Prostate gland (tissue), 2 donors: ENCODE data around the gene LRPPRC. TPM values are rescaled to one million over a fixed set of nuclear protein-coding genes. Genes with fewer than 3 reads are reported as not detected.

ENCODE experiments used
- DNase-seq: peaks from one replicate; pipeline ENCODE4 v3.0.0-alpha.2; 2019; ENCODE audit warnings: low spot score
- H3K27ac ChIP-seq, 2 donors: fragments of 200-600 bp; sonication (generic); 2 replicates each; pipeline ENCODE4 v1.5.1; 2017 to 2019
- H3K27me3 ChIP-seq: fragments of 200-600 bp; sonication (generic); replicated peaks from 2 replicates; pipeline ENCODE4 v1.5.1; 2019; ENCODE audit not compliant: insufficient read depth
- H3K36me3 ChIP-seq, 2 donors: fragments of 200-600 bp; sonication (generic); 1 replicate in 1 of 2; 2 replicates in 1 of 2; pipeline versions ENCODE4 v1.5.1 to v1.8.1; 2017 to 2019
- H3K4me1 ChIP-seq: fragments of 200-600 bp; sonication (generic); replicated peaks from 2 replicates; pipeline ENCODE4 v1.5.1; 2019
- H3K4me3 ChIP-seq, 2 donors: fragments of 200-600 bp; sonication (generic); 2 replicates each; pipeline ENCODE4 v1.5.1; 2017 to 2019
- H3K9me3 ChIP-seq: fragments of 200-600 bp; sonication (generic); 2 replicates; pipeline ENCODE4 v1.5.1; 2017
- POLR2A ChIP-seq: fragments of 450-650 bp; IDR thresholded peaks from one replicate; pipeline ENCODE4 v1.6.1; 2016; ENCODE audit warnings: antibody characterized with exemption, mild to moderate bottlenecking
- POLR2AphosphoS5 ChIP-seq: sonication (generic); formaldehyde crosslinking; IDR thresholded peaks from one replicate; pipeline ENCODE4 v1.6.1; 2017; ENCODE audit warnings: antibody characterized with exemption
- WGBS: methylation state at CpG from one replicate; pipeline ENCODE4 v1.1.5; 2018; 5-methylcytosine and 5-hydroxymethylcytosine counted together
- intact Hi-C: fragments of 100-400 bp; cut with DNase I; formaldehyde crosslinking; loops from one replicate; pipeline ENCODE4 v1.14.2; 2022
- total RNA-seq, 2 donors: library from RNA; depleted of rRNA; stranded (reverse); fragments of >200 nt; gene quantifications; one replicate each; pipeline ENCODE4 v1.1.0, GENCODE V29; 2016
- TF ChIP-seq, protein P1 (sequence below), 4 experiments: fragments of 200-600 bp in 2 of 4; fragments of 450-650 bp in 2 of 4; sonication (generic) in 2 of 4; IDR thresholded peaks; 1 replicate in 3 of 4; 2 replicates in 1 of 4; pipeline ENCODE4 v1.5.1; 2016 to 2019; ENCODE audit warnings: antibody characterized with exemption in 4 of 4, mild to moderate bottlenecking in 2 of 4, moderate library complexity in 2 of 4

The LRPPRC gene
- total RNA-seq, 2 donors from 2014 or later, result 49.3 to 82.3 TPM

DNA sequence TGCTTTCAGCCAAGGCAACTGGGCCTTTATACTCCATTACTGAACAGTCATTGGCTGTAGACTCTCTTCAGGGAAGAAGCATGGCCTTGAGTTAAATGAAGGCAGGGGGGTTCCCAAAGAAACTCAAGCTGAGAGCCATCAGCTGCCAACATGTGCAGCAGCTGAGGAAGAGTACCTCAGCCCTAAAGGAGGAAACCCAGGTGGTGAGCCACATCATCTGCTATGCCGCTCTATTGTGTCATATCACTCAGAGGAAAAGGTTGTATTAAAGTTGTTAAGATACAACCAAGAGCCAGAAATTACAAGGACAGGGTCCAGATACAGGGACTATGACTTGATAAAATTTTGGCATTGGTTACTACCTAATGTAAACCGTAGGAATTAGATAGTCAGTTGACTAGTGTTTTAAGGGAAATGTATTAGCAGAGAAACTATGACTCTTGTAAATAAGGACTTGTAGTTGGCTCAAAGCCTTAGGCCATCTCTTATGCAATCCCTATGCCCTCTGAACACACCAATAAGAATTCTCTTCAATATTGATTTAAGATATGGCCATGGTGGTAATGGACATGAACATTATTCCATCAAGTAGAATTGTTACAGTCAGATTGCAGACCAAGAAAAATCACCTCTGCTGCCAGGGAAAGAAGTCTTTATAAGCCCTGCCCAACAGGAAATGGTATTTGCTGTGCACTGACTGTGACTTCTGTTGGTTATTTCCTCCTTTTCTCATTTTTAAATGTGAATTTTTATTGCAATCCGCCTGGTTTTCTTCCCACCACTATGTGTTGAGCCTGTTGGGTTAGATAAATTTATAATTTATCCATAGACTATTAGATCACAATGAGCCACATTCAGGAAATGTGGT is 9.2 kb upstream of the LRPPRC start:
- Histone ChIP-seq H3K4me3 (no peak overlapping the region), H3K27ac (no peak overlapping the region), H3K4me1 (no peaks in the 10 kb centered on the region), H3K9me3 (no peaks in the 10 kb centered on the region), H3K36me3 (no peaks in the 10 kb centered on the region), H3K27me3 (no peaks in the 10 kb centered on the region)
- no peak for DNase-seq
- intact Hi-C loops, result no loop called here
- WGBS, result 70% methylated on average over 3 of the region's 3 CpGs
- no peak for TF ChIP-seq POLR2A
- TF ChIP-seq POLR2AphosphoS5, result no peak
- TF ChIP-seq, protein P1, sequence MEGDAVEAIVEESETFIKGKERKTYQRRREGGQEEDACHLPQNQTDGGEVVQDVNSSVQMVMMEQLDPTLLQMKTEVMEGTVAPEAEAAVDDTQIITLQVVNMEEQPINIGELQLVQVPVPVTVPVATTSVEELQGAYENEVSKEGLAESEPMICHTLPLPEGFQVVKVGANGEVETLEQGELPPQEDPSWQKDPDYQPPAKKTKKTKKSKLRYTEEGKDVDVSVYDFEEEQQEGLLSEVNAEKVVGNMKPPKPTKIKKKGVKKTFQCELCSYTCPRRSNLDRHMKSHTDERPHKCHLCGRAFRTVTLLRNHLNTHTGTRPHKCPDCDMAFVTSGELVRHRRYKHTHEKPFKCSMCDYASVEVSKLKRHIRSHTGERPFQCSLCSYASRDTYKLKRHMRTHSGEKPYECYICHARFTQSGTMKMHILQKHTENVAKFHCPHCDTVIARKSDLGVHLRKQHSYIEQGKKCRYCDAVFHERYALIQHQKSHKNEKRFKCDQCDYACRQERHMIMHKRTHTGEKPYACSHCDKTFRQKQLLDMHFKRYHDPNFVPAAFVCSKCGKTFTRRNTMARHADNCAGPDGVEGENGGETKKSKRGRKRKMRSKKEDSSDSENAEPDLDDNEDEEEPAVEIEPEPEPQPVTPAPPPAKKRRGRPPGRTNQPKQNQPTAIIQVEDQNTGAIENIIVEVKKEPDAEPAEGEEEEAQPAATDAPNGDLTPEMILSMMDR (IDR thresholded peaks at IDR 0.05), result no peak

DNA sequence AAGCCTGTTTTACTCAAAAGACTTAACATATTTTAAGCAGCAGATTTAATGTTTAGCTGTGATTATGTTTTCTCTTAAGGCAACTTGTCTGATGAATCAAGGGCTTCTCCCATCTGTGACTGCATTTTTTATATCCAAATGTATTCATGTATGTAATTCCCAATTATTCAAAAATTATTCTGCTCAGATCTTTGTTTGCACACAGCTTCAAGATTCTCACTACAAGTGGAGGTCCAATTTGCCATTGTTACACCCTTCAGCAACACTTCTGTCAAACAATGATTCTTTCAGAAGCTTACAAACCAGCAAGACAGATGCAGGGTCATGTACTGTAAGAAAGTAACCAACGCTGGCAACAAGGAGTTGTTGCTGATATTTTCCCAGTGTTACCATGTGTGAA is 5.9 kb upstream of the LRPPRC start:
- Histone ChIP-seq H3K36me3 (no peaks in the 10 kb centered on the region), H3K9me3 (no peaks in the 10 kb centered on the region), H3K4me3 (no peak overlapping the region), H3K27ac (no peak overlapping the region), H3K27me3 (no peaks in the 10 kb centered on the region), H3K4me1 (no peaks in the 10 kb centered on the region)
- intact Hi-C loops, result no loop called here
- 76% methylated on average over 1 of the region's 1 CpG for WGBS
- TF ChIP-seq POLR2A (no peak), POLR2AphosphoS5 (no peak)
- TF ChIP-seq, protein P1 (IDR thresholded peaks at IDR 0.05), result no peak
- no peak for DNase-seq

DNA sequence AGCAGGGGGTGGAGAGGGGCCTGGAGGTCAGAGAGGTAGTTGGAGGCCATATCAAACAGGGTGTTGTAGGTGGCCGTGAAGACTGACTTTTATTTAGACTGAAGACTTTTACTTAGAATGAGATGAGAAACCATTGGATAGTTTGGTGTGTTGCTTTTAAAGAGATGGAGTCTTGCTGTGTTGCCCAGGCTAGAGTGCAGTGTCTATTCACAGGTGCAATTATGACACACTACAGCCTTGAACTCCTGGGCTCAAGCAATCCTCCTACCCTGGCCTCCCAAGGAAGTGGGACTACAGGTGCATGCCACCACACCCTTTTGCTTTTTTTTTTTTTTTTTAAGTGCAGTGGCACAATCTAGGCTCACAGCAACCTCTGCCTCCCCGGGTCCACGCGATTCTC is 2.5 kb upstream of the LRPPRC start:
- H3K27me3 ChIP-seq, result no peaks in the 10 kb centered on the region
- no peak for TF ChIP-seq POLR2AphosphoS5
- TF ChIP-seq, protein P1 (IDR thresholded peaks at IDR 0.05), result no peak
- no peak for TF ChIP-seq POLR2A
- WGBS, result 85% methylated on average over 4 of the region's 4 CpGs
- no peak for DNase-seq
- intact Hi-C loops, result no loop called here
- H3K4me3 ChIP-seq, result no peak overlapping the region
- H3K4me1 ChIP-seq, result peaks cover 8% of the 10 kb centered on the region
- no peaks in the 10 kb centered on the region for H3K36me3 ChIP-seq
- no peak overlapping the region for H3K27ac ChIP-seq
- no peaks in the 10 kb centered on the region for H3K9me3 ChIP-seq

DNA sequence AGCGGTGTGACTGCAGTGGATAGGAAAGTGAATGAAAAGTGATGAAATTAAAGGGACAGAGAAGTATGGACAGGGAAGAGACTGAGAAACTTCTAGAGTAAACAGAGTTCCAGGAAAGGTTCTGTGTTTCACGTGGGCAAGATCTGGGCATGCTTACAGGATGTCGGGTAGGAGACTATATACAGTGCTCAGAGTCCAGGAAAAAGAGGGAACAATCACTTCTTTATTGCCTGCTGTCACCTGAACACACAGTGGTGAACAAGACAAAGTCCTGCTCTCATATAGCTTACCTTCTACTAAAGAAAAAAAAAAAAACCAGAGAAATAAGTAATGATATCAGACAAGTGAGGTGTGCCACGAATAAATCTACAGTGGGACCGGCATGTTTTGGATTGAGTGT is 2.4 kb downstream of the LRPPRC start:
- Histone ChIP-seq H3K9me3 (no peaks in the 10 kb centered on the region), H3K4me3 (no peak overlapping the region), H3K36me3 (no peaks in the 10 kb centered on the region), H3K27me3 (no peaks in the 10 kb centered on the region), H3K27ac (no peak overlapping the region), H3K4me1 (peaks cover 8% of the 10 kb centered on the region)
- whole genome bisulfite sequencing, result 76% methylated on average over 5 of the region's 5 CpGs
- no peak for DNase-seq
- TF ChIP-seq, protein P1 (IDR thresholded peaks at IDR 0.05), result no peak
- TF ChIP-seq POLR2A (no peak), POLR2AphosphoS5 (no peak)
- intact Hi-C loops, result no loop called here

DNA sequence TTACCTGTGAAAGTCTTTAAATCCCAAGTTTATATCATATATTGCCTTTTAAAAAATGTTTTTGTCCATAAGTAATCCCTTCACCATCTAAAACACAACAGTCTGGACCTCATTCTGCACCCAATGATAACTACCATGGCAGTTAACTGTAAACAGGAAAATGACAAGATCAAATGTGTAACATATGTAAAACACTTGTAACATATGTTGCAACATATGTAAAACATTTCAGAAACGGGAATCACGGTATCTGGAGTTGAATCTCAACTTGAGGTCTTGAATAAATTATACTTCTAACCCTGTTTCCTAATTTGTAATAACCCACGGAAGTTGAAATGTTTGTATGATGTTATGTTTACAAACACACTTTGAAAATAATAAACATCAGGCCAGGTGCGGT is 6.2 kb downstream of the LRPPRC start:
- Histone ChIP-seq H3K9me3 (no peaks in the 10 kb centered on the region), H3K27ac (no peak overlapping the region), H3K36me3 (no peaks in the 10 kb centered on the region), H3K27me3 (no peaks in the 10 kb centered on the region), H3K4me1 (peaks cover 4% of the 10 kb centered on the region), H3K4me3 (no peak overlapping the region)
- 76% methylated on average over 4 of the region's 4 CpGs for WGBS
- intact Hi-C loops, result no loop called here
- no peak for DNase-seq
- TF ChIP-seq, protein P1 (IDR thresholded peaks at IDR 0.05), result no peak
- no peak for TF ChIP-seq POLR2A
- TF ChIP-seq POLR2AphosphoS5, result no peak
